Left ventricle myocardium inferior (tissue), 1 donor: ENCODE results near the gene DDR1. TPM values are rescaled to one million over a fixed set of nuclear protein-coding genes. Genes with fewer than 3 reads are reported as not detected.

Experiments
- DNase-seq: peaks from one replicate; pipeline ENCODE4 v3.0.0-alpha.2; 2020
- H3K27ac ChIP-seq: fragments of 200-600 bp; replicated peaks from 2 replicates; pipeline ENCODE4 v1.8.0; 2021
- H3K27me3 ChIP-seq: fragments of 200-600 bp; 2 replicates; pipeline ENCODE4 v1.8.0; 2021; ENCODE audit warnings: low read depth
- H3K36me3 ChIP-seq: fragments of 200-600 bp; 2 replicates; pipeline ENCODE4 v1.8.0; 2021
- H3K4me1 ChIP-seq: fragments of 200-600 bp; 2 replicates; pipeline ENCODE4 v1.8.0; 2021
- H3K4me3 ChIP-seq: fragments of 200-600 bp; 2 replicates; pipeline ENCODE4 v1.8.0; 2021; ENCODE audit warnings: mild to moderate bottlenecking, moderate library complexity
- H3K9me3 ChIP-seq: fragments of 200-600 bp; replicated peaks from 2 replicates; pipeline ENCODE4 v1.8.0; 2021
- intact Hi-C: fragments of 100-400 bp; cut with micrococcal nuclease; formaldehyde crosslinking; loops from one replicate; pipeline ENCODE4 v1.11.0; 2022
- long read RNA-seq: library from polyadenylated mRNA; unstranded; transcript quantifications from one replicate; pipeline ENCODE4 v2.0.0, GENCODE V29; 2021
- total RNA-seq: library from RNA; stranded (reverse); fragmentation: NEBNext Ultra II Directional; extraction: Animal tissue kit (Norgen Biotek cat#: 25700); gene quantifications from one replicate; pipeline ENCODE4 v1.2.1, GENCODE V29; 2021
- TF ChIP-seq, protein P1 (sequence below): fragments of 200-600 bp; IDR thresholded peaks from 2 replicates; pipeline ENCODE4 v1.8.0; 2021; ENCODE audit warnings: antibody characterized with exemption, mild to moderate bottlenecking, borderline replicate concordance
- donor health status: DM: no; HTN: yes; CAD: no; lungs with severe emphysema.

Gene DDR1
- 28.2 TPM for total RNA-seq
- long read RNA-seq, transcript DDR1-225 (18 exons, 3,894 nt): major isoform, 6 of 43 reads
- long read RNA-seq, partial matches to known transcripts: 24 of 43 reads
- long read RNA-seq, other reads (novel, unspliced or antisense): 8 of 43 reads

GRCh38 chr6:30883685-30884520, at the start of gene DDR1:
Gene DDR1 (plus strand): TSS chr6:30884519. CDS start chr6:30888730, 4,211 bp downstream.
- TF ChIP-seq, protein P1, sequence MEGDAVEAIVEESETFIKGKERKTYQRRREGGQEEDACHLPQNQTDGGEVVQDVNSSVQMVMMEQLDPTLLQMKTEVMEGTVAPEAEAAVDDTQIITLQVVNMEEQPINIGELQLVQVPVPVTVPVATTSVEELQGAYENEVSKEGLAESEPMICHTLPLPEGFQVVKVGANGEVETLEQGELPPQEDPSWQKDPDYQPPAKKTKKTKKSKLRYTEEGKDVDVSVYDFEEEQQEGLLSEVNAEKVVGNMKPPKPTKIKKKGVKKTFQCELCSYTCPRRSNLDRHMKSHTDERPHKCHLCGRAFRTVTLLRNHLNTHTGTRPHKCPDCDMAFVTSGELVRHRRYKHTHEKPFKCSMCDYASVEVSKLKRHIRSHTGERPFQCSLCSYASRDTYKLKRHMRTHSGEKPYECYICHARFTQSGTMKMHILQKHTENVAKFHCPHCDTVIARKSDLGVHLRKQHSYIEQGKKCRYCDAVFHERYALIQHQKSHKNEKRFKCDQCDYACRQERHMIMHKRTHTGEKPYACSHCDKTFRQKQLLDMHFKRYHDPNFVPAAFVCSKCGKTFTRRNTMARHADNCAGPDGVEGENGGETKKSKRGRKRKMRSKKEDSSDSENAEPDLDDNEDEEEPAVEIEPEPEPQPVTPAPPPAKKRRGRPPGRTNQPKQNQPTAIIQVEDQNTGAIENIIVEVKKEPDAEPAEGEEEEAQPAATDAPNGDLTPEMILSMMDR: no peak
- Histone ChIP-seq H3K36me3 (no peaks in the 10 kb centered on the region), H3K9me3 (no peaks in the 10 kb centered on the region), H3K27me3 (no peaks in the 10 kb centered on the region), H3K4me3 (peak within 1 kb of the TSS; percentile 87), H3K4me1 (peaks cover 58% of the 10 kb centered on the region), H3K27ac (peak within 1 kb of the TSS; percentile 86)
- intact Hi-C loops: loop anchor here (10.0 kb wide), 1 partner anchor 139 kb away; the partner anchor contains the start of genes FLOT1 and IER3
- DNase-seq: peak; percentile 81

DNA sequence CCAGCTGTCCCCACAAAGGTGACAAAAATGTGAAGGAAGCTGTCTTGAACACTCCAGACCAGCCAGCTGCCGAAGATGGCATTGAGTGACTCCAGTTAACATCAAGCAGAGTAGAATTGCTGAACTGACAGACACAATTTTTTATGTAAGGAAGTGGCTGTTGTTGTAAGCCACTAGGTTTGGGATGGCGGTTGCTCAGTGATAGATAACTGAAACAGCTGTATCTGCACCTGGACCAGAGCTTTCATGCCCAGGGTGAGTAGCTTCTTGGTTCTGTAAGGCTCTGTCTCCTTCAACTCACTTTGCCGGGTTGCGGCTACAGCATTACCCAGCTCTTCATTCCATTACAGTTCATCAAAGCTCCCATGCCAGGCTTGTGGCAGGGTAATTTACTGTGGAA, 49.7 kb upstream of the DDR1 start:
- intact Hi-C loops: no loop called here
- Histone ChIP-seq H3K27ac (no peak overlapping the region), H3K4me1 (peaks cover 14% of the 10 kb centered on the region), H3K27me3 (no peaks in the 10 kb centered on the region), H3K4me3 (no peak overlapping the region), H3K9me3 (no peaks in the 10 kb centered on the region), H3K36me3 (no peaks in the 10 kb centered on the region)
- DNase-seq: no peak
- TF ChIP-seq, protein P1: no peak

GRCh38 chr6:30835576-30835975, 48.7 kb upstream of the DDR1 start:
- Histone ChIP-seq H3K36me3 (no peaks in the 10 kb centered on the region), H3K4me1 (peaks cover 14% of the 10 kb centered on the region), H3K4me3 (no peak overlapping the region), H3K9me3 (no peaks in the 10 kb centered on the region), H3K27me3 (no peaks in the 10 kb centered on the region), H3K27ac (no peak overlapping the region)
- intact Hi-C loops: no loop called here
- DNase-seq: no peak
- TF ChIP-seq, protein P1: no peak

DNA sequence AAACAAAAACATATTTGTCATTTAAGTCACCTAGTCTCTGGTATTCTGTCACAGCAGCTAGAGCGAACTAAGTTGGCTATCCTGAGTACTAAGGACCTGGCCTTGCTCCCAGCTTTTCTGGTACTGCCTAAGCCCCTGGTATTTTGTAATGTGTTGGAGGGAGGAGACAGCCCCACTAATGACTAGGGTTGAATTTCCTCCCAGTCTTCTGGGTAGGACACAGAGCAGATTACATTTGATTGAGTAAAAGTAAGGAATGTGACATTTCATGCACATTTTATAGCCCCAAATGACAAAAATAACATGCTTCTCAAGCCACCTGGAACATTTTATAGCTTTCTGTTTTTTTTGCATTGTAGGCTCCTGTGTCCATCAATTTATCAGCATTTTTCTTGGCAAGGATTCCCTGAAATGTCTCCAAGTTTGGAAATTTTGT, 47.9 kb upstream of the DDR1 start:
- TF ChIP-seq, protein P1: no peak
- intact Hi-C loops: no loop called here
- H3K27ac ChIP-seq: peak overlapping the region; percentile 33
- peaks cover 14% of the 10 kb centered on the region for H3K4me1 ChIP-seq
- no peaks in the 10 kb centered on the region for H3K9me3 ChIP-seq
- peak; percentile 24 for DNase-seq
- H3K27me3 ChIP-seq: no peaks in the 10 kb centered on the region
- no peaks in the 10 kb centered on the region for H3K36me3 ChIP-seq
- no peak overlapping the region for H3K4me3 ChIP-seq

GRCh38 chr6:30836957-30837356, 47.4 kb upstream of the DDR1 start:
- Histone ChIP-seq H3K36me3 (no peaks in the 10 kb centered on the region), H3K4me3 (no peak overlapping the region), H3K27ac (peak overlapping the region; percentile 33), H3K27me3 (no peaks in the 10 kb centered on the region), H3K9me3 (no peaks in the 10 kb centered on the region), H3K4me1 (peaks cover 18% of the 10 kb centered on the region)
- DNase-seq: no peak
- intact Hi-C loops: no loop called here
- TF ChIP-seq, protein P1: no peak
